Measurements from ENCODE around the gene CC2D2A.

- TF ChIP-seq CTCF (conservative IDR thresholded peaks at IDR 0.05; ENCODE audit: low read length) (no peak), EZH2phosphoT487 (IDR thresholded peaks at IDR 0.05; ENCODE audit: borderline replicate concordance, low read depth, low read length) (no peak)
These were observed 25.4 kb upstream of the CC2D2A start for GRCh38 chr4:15444276-15444675.
